Astrocyte of the hippocampus (primary cell): ENCODE data around the gene TRDN.
"Not testable (repeated sequence)": the region's sequence is repeated elsewhere in the genome, so short reads cannot be mapped to it uniquely, and the experiment has no call there.

Experiments
- DNase-seq: peaks from one replicate; pipeline ENCODE4 v3.0.0; 2011; ENCODE audit warnings: low read depth, low spot score

Gene TRDN

DNA sequence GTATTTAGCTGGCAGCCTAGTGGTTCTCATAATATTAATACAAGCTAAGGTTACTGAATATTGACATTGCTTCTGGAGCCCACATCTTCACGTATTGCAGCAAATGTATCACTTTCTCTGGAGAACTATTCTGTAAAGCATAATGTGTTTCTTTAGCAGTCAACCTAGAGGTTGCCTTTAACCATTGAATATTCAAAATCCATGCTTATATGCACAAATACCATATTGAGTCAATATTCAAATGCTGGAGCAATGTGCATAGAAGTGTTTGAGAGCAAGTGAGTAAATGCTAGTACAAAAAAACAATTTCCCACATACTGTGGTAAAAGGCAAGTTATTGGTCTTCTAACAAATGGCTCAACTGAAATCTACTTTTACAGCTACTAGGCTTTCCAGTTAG, 231.8 kb downstream of the TRDN start:
- no peak for DNase-seq

DNA sequence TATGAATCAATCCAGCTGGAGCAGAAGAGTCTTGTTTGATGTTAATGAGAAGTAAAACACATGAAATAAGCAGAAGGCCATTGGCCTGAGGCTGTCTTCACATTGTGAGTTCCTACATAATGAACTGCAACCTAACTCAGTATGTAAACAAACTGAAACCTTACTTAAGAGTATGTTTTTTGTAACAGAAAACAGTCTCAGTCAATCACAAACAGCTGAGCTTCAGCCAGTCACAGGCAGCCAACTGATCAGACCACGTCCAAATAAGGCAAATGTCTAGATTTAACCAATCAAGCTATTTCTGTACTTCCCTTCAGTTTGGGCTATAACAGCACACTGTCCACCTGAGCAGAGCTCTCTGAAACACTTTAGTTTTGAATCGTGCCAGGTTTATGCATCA, 234.7 kb downstream of the TRDN start:
- peak; percentile 8 for DNase-seq

GRCh38 chr6:123398072-123398471, 238.7 kb downstream of the TRDN start:
- DNase-seq: no peak

- DNase-seq: peak; percentile 33
These were observed 243.4 kb downstream of the TRDN start for GRCh38 chr6:123393331-123393730.

- no peak for DNase-seq
These were observed 253.0 kb downstream of the TRDN start for GRCh38 chr6:123383718-123384117.

GRCh38 chr6:123380257-123380656, 256.5 kb downstream of the TRDN start:
- peak; percentile 45 for DNase-seq

- no peak for DNase-seq
These were observed 264.0 kb downstream of the TRDN start for GRCh38 chr6:123372737-123373136.

- DNase-seq: no peak
These were observed 272.8 kb downstream of the TRDN start for GRCh38 chr6:123363912-123364311.

DNA sequence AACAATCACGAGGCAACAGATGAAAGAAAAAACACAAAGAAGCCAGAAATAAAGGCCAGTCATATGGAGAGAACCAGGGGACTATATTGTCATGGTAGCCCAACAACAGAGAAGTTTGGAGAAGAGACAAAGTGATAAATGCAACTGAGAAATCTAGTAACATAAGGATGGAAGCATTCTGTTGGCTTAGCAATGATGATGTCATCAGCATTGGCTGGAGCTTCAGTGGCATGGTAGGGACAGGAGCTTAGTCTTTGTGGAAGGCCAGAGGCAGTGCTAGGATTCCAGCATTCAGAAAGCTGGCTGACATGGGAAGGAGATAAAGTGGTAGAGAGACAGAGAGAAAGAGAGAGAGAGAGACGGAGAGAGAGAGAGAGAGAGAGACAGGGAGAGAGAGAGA, 276.4 kb downstream of the TRDN start:
- no peak for DNase-seq

DNA sequence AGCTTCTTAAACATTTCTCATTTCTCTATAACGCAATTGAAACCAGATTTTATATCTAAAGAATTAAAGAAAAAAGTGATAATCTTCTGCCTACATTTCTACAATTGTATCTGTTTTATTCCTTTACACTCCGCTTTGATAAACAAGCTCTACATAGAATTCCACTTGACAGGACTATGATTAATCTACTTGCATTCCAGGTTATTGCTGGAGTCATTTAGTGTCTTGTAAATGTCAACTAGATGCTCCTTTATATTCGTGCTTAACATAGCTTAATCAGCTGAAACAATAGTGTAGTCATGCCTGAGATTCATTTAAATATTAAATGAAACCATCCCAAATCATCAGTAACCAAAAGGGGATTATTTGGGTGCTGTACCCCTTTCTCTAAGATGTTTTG, 284.0 kb downstream of the TRDN start:
- DNase-seq: no peak

DNA sequence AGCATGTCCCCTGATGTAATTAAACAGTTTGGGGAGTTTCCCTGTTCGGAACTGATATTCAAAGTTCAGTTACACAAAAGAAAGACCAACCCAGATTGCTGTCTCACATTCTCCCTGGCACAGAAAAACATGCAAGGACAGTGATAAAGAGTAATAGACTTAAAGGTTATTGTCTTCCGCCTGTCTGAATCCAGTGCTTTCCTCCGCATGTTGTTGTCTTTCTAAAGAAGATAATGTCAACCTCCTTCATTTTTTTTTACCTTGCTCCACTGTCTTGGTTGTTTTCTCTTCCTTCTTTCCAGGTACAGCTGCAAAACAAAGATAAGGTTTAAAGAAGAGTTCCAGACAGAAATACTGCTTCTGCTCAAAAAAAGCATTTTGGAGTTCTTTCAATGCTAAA, 284.5 kb downstream of the TRDN start:
- DNase-seq: no peak

DNA sequence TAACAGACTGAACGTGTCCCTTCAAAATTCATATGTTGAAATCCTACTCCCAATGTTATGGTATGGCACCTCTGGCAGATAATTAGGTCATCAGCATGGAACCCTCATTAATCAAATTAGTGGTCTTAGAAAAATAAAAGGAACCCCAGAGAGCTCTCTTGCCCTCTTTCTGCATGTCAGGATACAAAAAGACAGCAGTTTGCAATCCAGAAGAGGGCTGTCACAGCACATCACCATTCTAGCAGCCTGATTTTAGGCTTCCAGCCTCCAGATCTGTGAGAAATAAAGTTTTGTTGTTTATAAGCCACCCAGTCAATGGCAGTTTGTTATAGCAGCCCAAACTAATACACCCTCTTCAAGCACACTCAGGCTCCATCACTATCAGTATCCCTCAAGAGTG, 292.9 kb downstream of the TRDN start:
- DNase-seq: no peak

DNA sequence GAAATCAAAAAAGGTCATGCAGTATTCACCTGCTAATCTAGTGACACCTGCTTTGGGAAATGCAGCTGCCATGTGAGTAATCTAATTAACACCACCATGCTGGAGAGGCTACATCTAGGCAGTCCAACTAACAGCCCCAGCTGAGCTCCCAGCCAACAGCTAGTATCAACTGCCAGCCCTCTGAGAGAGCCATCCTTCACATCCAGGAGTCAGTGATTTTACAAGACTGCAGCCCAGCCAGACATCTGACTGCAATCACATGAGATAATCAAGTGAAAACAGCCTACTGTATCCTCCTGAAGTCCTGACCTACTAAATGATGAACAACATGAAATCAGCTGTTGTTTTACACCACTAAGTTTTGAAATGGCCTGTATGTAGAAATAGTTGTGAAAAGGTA, 298.4 kb downstream of the TRDN start:
- no peak for DNase-seq

DNA sequence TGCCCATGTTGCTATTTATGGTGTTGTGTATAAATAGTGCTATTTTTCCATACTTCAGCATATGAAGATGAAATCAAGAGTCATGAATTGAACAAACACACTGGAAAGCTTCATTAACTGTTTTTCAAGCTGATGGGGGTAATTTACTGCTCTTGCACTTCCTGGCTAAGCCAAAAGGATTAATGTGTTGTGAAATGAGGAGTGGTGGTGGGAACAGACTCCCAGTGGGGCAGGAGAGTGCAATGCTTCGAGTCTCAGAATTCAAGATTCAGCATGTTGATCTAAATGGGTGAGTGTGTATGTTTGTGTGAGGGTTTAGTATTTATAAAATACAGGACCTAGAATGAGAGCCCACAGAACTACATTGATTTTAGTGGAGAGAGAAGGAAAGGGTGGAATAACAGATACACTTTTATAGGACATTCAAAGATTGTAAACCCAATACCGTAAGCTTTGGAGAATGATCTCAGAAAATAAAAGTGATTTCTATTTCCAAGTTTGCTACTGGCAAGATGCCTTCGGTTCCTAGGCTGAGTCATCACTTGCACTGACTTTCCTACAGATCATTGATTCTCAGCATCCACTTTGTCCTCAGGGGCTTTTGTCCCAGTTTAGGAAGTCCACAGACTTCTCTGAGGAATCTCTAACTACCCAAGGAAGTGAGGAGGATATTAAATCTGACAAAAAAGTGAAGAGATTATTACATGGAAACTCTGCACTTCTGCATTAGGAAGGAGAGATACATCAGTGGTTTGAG, 303.6 kb downstream of the TRDN start:
- peak; percentile 28 for DNase-seq

- no peak for DNase-seq
These were observed 304.7 kb downstream of the TRDN start for GRCh38 chr6:123332070-123332469.

GRCh38 chr6:123329337-123329736, 307.4 kb downstream of the TRDN start:
- no peak for DNase-seq

DNA sequence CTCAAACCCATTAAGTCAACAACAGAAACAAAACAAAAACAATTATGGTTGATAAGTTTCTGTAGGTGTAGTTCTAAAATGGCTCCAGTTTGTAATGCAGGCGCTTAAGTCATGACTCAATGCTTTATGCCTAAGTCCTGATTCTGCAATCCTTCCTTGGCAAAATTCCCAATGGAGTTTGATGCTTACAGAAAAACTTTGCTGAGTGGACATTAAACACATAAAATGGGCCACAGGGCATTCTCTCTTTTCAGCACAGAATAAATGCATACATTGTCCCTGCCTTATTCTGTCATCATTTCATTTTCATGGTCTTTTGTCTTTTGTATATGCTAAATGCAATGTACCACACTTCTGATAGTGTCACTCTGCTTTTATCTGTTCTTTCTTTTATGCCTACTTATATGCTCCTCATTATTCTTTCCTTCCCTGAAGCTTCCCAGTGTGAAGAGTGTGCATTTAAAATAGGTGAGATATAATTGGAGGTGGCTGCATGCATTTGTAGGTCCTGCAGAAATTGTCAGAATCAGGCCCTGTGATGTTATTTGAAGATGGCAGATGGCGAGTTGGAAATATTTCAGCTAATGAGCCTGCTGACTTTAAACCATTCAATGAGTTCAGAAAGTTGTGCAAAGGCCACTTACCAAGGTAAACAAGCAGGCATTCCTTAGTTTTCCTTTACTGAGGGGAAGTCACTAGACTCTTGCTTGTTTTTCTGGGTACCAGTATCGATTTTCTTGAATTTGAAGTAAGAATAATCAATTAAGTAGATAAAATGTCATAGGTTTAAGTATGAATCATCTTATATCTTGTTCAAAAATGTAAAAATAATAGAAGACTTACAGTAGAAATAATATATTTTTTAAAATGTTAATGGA, 313.1 kb downstream of the TRDN start:
- DNase-seq: peak; percentile 39

DNA sequence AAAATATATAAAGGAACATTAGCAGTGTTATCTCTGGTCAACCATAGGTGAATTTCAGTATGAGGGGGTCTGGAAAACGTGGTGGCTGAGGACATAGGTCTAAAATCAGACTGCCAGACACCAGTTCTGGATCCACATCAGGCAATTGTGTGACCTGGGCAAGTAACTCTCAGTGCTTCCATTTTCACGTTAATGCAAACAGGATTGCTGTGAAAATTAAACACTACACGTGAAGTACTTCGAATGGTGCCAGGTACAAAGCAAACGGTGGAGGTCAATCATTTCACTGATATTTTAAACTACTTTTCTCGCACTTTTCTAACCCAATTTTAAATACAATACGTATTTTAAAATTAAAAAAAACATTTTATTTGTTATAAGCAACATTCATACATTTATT, 315.7 kb downstream of the TRDN start:
- DNase-seq: no peak

DNA sequence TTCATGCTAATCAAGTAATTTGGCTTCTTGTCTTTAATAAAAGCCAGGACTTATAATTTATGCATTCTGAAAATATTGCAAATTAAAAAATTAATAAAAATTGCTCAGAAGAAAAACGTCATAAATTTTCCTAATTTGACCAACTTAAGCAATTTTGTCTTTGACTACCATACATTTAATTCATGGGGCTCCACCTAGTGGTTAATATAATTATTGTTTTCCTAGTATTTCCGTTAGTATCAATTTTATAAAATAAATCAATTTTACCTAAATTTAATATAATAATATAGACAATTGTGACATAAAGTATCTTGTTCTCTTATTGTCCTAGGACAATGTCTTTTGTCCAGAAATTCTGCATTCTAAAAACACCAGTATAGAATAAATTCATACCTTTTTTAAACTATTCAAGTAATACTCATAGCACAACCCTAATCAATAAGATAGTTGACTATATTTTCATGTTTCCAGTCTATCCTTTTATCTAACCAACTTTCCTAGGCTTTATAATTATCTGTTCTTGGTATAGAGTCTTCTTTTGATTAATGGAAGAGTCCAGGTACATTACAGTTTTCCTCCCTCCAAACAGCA, 319.9 kb downstream of the TRDN start:
- peak; percentile 23 for DNase-seq

DNA sequence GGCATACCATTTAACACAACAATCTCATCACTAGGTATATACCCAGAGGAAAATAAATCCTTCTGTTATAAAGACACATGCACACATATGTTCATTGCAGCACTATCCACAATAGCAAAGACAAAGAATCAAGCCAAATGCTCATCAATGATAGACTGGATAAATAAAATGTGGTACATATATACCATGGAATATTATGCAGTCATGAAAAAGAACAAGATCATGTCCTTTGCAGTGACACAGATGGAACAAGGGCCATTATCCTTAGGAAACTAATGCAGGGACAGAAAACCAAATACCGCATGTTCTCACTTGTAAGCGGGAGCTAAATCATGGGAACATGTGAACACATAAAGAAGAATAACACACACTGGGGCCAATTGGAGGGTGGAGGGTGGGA, 322.3 kb downstream of the TRDN start:
- not testable (repeated sequence) for DNase-seq

- DNase-seq: no peak
These were observed 327.6 kb downstream of the TRDN start for GRCh38 chr6:123309130-123309529.

DNA sequence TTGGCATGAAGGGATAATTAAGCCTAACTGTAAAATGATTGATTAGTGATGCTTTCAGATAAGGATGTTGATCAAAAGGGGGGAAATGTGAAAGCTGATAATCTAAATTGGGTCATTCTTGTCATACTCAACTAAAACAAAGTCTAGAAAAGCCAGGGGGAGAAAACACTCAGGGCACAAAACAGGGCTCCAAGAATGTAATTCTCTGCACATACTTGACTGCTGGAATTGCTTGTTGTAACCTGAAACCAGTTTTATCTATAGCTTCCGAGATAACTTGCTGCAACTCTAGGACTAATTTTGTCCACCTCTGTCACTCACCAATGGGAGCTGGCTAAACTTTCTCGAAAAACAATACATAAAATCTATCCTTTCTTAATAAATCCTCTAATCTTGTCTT, 330.4 kb downstream of the TRDN start:
- no peak for DNase-seq

DNA sequence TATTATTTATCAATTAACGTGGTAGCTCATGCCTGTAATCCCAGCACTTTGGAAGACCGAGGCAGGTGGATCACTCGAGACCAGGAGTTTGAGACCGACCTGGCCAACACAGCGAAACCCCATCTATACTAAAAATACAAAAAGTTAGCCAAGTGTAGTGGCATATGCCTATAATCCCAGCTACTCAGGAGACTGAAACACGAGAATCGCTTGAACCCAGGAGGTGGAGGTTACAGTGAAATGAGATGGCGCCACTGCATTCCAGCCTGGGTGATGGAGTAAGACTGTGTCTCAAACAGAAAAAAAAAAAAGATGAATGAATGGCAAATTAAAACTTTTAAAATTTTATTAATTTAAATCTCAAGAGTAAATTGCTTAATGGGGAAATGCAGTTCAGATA, 341.1 kb downstream of the TRDN start:
- DNase-seq: no peak
